Measurements from ENCODE around the gene KCNG1. TPM values are rescaled to one million over a fixed set of nuclear protein-coding genes. Genes with fewer than 3 reads are reported as not detected.
"Not testable (repeated sequence)": the region's sequence is repeated elsewhere in the genome, so short reads cannot be mapped to it uniquely, and the experiment has no call there.

The KCNG1 gene
- total and polyA plus RNA-seq, 2 of the 13 experiments (the other 11 are each of a cell fraction or from before 2014, with no cell fraction given) = not detected

DNA sequence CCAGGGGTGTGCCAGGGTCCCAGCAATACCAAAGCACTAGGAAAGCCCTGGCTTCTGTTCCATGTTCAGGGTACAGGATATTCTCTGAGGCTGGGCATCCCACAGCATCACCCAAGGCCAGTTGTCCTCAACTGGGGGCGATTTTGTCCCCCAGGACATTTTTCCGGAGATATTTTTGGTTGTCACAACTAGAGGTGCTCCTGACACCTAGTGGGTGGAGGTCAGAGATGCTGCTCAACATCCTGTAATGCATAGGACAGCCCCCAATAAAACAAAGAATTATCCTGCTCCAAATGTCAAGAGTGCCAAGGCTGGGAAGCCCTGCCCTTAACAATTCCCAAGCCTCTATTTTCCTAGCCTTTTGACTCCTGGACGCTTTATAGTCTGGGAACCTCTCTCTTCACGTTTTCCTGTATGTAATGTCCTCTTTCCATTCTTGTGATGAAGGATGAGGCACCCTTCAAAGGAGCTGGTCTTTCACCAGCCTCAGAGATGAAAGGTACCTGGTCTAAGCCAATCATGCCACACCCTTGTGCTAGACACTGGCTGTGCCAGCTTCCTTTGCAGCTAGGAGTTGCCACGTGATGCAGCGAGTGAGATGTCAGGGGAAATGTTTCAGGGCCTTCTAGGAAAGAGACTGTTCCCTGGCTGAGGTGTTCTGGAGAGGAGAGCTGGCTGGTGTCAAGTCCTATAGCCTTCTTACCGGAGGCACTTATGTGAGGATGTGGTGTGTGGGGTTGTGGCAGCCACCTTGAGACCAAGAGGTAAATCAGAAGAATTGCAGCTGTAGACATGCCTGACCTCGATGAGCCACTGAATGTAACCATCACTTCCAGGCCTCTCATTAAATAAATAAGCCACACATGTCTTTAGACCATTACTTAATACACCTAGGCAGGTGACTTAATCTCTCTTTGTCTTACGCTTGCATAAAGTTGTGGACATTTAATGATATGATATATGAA, 23.4 kb upstream of the KCNG1 start:
- no peak overlapping the region for H3K4me2 ChIP-seq (ENCODE audit: low read depth, low read length)
- H3K9me3 ChIP-seq (ENCODE audit: low read length) = no peaks in the 10 kb centered on the region
- H3K4me1 ChIP-seq (ENCODE audit: insufficient read depth, low read length) = no peaks in the 10 kb centered on the region
- intact Hi-C loops (cut with micrococcal nuclease; ENCODE audit: unreplicated experiment) (no loop called here), in situ Hi-C loops (cut with HindIII; ENCODE audit: extremely low pct_ligation_motif_present, low pct_unique_long_range_greater_than_20kb) (no loop called here)
- H3K27ac ChIP-seq (ENCODE audit: extremely low read length, insufficient read depth, low read length) = no peak overlapping the region
- TF ChIP-seq, protein P1, sequence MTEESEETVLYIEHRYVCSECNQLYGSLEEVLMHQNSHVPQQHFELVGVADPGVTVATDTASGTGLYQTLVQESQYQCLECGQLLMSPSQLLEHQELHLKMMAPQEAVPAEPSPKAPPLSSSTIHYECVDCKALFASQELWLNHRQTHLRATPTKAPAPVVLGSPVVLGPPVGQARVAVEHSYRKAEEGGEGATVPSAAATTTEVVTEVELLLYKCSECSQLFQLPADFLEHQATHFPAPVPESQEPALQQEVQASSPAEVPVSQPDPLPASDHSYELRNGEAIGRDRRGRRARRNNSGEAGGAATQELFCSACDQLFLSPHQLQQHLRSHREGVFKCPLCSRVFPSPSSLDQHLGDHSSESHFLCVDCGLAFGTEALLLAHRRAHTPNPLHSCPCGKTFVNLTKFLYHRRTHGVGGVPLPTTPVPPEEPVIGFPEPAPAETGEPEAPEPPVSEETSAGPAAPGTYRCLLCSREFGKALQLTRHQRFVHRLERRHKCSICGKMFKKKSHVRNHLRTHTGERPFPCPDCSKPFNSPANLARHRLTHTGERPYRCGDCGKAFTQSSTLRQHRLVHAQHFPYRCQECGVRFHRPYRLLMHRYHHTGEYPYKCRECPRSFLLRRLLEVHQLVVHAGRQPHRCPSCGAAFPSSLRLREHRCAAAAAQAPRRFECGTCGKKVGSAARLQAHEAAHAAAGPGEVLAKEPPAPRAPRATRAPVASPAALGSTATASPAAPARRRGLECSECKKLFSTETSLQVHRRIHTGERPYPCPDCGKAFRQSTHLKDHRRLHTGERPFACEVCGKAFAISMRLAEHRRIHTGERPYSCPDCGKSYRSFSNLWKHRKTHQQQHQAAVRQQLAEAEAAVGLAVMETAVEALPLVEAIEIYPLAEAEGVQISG (CRISPR knock-in tag; IDR thresholded peaks at IDR 0.05) = peak; percentile 69; the same call in 1 of the 2 replicates
- TF ChIP-seq, protein P2, sequence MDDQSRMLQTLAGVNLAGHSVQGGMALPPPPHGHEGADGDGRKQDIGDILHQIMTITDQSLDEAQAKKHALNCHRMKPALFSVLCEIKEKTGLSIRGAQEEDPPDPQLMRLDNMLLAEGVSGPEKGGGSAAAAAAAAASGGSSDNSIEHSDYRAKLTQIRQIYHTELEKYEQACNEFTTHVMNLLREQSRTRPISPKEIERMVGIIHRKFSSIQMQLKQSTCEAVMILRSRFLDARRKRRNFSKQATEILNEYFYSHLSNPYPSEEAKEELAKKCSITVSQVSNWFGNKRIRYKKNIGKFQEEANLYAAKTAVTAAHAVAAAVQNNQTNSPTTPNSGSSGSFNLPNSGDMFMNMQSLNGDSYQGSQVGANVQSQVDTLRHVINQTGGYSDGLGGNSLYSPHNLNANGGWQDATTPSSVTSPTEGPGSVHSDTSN (CRISPR knock-in tag; IDR thresholded peaks at IDR 0.05; ENCODE audit: borderline replicate concordance) = no peak
- TF ChIP-seq HES4 (CRISPR knock-in tag; IDR thresholded peaks at IDR 0.05; ENCODE audit: borderline replicate concordance) = no peak
- ChIA-PET POLR2A (no interaction called here), CTCF (ENCODE audit: low intra/inter-chr PET ratio, low total read pairs) (no interaction called here)
- FAIRE-seq (no peak), DNase-seq (ENCODE audit: low spot score) (no peak), ATAC-seq (no peak)
- H3K36me3 ChIP-seq (replicated peaks in 1 of 2; ENCODE audit: control insufficient read depth in 1 of 2, insufficient read depth in 2 of 2, low read length in 2 of 2) = no peaks in the 10 kb centered on the region
- H3K27me3 ChIP-seq (ENCODE audit: control insufficient read depth in 1 of 2, insufficient read depth in 2 of 2, low read length in 2 of 2) = peaks cover 2 to 14% of the 10 kb centered on the region in 2 experiments; a peak in 3 of 5 replicates
- 4% methylated on average over 9 of the region's 9 CpGs for WGBS (ENCODE audit: low lambda C conversion rate)
- H3K4me3 ChIP-seq (replicated peaks in 1 of 3; ENCODE audit: insufficient read depth in 1 of 3, low read depth in 2 of 3, low read length in 3 of 3) = no peak overlapping the region
- no TSS peak for BruUV-seq (replicated peaks)
- no peaks in the 10 kb centered on the region for H3K79me2 ChIP-seq (ENCODE audit: insufficient read depth, low read length)
- H4K20me1 ChIP-seq (ENCODE audit: insufficient read depth, low read length) = no peaks in the 10 kb centered on the region
- H2AFZ ChIP-seq (ENCODE audit: low read length) = no peak overlapping the region
- H3K9ac ChIP-seq (ENCODE audit: insufficient read depth, low read depth, low read length) = no peak overlapping the region

DNA sequence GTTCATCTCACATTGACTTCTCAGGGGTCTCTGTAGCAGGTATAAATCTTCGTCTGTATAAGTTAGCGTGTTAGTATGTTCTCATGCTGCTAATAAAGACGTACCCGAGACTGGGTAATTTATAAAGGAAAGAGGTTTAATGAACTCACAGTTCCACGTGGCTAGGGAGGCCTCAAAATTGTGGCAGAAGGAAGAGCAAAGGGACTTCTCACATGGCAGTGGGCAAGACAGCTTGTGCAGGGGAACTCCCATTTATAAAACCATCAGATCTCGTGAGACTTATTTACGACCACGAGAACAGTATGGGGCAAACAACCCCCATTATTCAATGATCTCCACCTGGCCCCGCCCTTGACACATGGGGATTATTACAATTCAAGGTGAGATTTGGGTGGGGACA, 22.6 kb upstream of the KCNG1 start:
- H3K4me1 ChIP-seq (ENCODE audit: insufficient read depth, low read length); FAIRE-seq; H3K4me2 ChIP-seq (ENCODE audit: low read depth, low read length); H3K4me3 ChIP-seq (replicated peaks in 1 of 3; ENCODE audit: insufficient read depth in 1 of 3, low read depth in 2 of 3, low read length in 3 of 3); ATAC-seq; H3K9me3 ChIP-seq (ENCODE audit: low read length); H2AFZ ChIP-seq (ENCODE audit: low read length); CTCF ChIA-PET (ENCODE audit: low intra/inter-chr PET ratio, low total read pairs); POLR2A ChIA-PET; intact Hi-C loops (cut with micrococcal nuclease; ENCODE audit: unreplicated experiment); BruUV-seq (replicated peaks); H3K36me3 ChIP-seq (replicated peaks in 1 of 2; ENCODE audit: control insufficient read depth in 1 of 2, insufficient read depth in 2 of 2, low read length in 2 of 2); H3K79me2 ChIP-seq (ENCODE audit: insufficient read depth, low read length); in situ Hi-C loops (cut with HindIII; ENCODE audit: extremely low pct_ligation_motif_present, low pct_unique_long_range_greater_than_20kb); H3K27ac ChIP-seq (ENCODE audit: extremely low read length, insufficient read depth, low read length); H4K20me1 ChIP-seq (ENCODE audit: insufficient read depth, low read length); H3K9ac ChIP-seq (ENCODE audit: insufficient read depth, low read depth, low read length); DNase-seq (ENCODE audit: low spot score): not testable (repeated sequence)
- H3K27me3 ChIP-seq (ENCODE audit: control insufficient read depth in 1 of 2, insufficient read depth in 2 of 2, low read length in 2 of 2) = peaks cover 5 to 17% of the 10 kb centered on the region in 2 experiments; a peak in 4 of 5 replicates
- 8% methylated on average over 9 of the region's 9 CpGs for WGBS (ENCODE audit: low lambda C conversion rate)
